Naive thymus-derived CD4-positive, alpha-beta T cell (primary cell): ENCODE data around the gene MICAL2. TPM values are rescaled to one million over a fixed set of nuclear protein-coding genes. Genes with fewer than 3 reads are reported as not detected.

ENCODE experiments used
- ATAC-seq: fragments of 150-1000 bp; cut with Tn5 transposase; 2 replicates; pipeline ENCODE4 v1.10.0; 2021; ENCODE audit warnings: mild to moderate bottlenecking, moderate library complexity
- CTCF ChIA-PET: fragments of 350-600 bp; sonication (Branson Sonifier 250); formaldehyde crosslinking; loops from one replicate; lab custom pipeline; 2021; ENCODE audit warnings: antibody characterized with exemption; lab: Charles Lee
- POLR2A ChIA-PET: fragments of 350-600 bp; sonication (Branson Sonifier 250); formaldehyde crosslinking; loops from one replicate; lab custom pipeline; 2021; ENCODE audit warnings: antibody characterized with exemption, inconsistent platforms; lab: Charles Lee
- DNase-seq, 9 donors: peaks; one replicate each; pipeline versions ENCODE4 v3.0.0 to v3.0.0-alpha.2; 2020 to 2022; ENCODE audit warnings: mixed read lengths in 1 of 9
- H3K27ac ChIP-seq: one replicate; pipeline ENCODE4 v1.7.0; 2013; ENCODE audit warnings: mild to moderate bottlenecking, low read depth, low read length, moderate library complexity
- H3K27me3 ChIP-seq, 2 donors: one replicate each; pipeline ENCODE4 v1.7.0; 2013; ENCODE audit warnings: low read length in 2 of 2, mild to moderate bottlenecking in 2 of 2, moderate library complexity in 2 of 2; ENCODE audit not compliant: control insufficient read depth in 2 of 2, insufficient read depth in 2 of 2
- H3K36me3 ChIP-seq, 3 experiments: 1 replicate in 2 of 3; 2 replicates in 1 of 3; pipeline ENCODE4 v1.7.0; 2013; ENCODE audit warnings: low read length in 3 of 3, mild to moderate bottlenecking in 3 of 3, moderate library complexity in 1 of 3; ENCODE audit not compliant: insufficient read depth in 3 of 3, control insufficient read depth in 2 of 3
- H3K4me1 ChIP-seq, 2 donors: one replicate each; pipeline ENCODE4 v1.7.0; 2013; ENCODE audit warnings: low read length in 2 of 2, mild to moderate bottlenecking in 2 of 2, moderate library complexity in 1 of 2; ENCODE audit not compliant: control insufficient read depth in 2 of 2, insufficient read depth in 2 of 2
- H3K4me3 ChIP-seq: 2 replicates; pipeline ENCODE4 v1.7.0; 2013; ENCODE audit warnings: mild to moderate bottlenecking, low read length
- H3K9me3 ChIP-seq, 3 experiments: 1 replicate in 2 of 3; 2 replicates in 1 of 3; pipeline ENCODE4 v1.7.0; 2013; ENCODE audit warnings: low read length in 3 of 3; ENCODE audit not compliant: control insufficient read depth in 2 of 3
- H3K27ac Mint-ChIP-seq, 9 donors: one replicate each; pipeline ENCODE4 v1.8.0; 2020 to 2022; ENCODE audit warnings: mixed read lengths in 9 of 9, mild to moderate bottlenecking in 8 of 9, moderate library complexity in 5 of 9, inconsistent platforms in 2 of 9
- H3K27me3 Mint-ChIP-seq, 5 donors: one replicate each; pipeline ENCODE4 v1.8.0; 2021 to 2022; ENCODE audit warnings: mixed read lengths in 5 of 5, mild to moderate bottlenecking in 1 of 5
- H3K36me3 Mint-ChIP-seq, 5 donors: one replicate each; pipeline ENCODE4 v1.8.0; 2020 to 2022; ENCODE audit warnings: mixed read lengths in 5 of 5, mild to moderate bottlenecking in 3 of 5, inconsistent platforms in 1 of 5
- H3K4me1 Mint-ChIP-seq, 7 donors: one replicate each; pipeline ENCODE4 v1.8.0; 2020 to 2022; ENCODE audit warnings: mixed read lengths in 7 of 7, mild to moderate bottlenecking in 3 of 7, inconsistent platforms in 1 of 7
- H3K4me3 Mint-ChIP-seq, 10 donors: one replicate each; pipeline ENCODE4 v1.8.0; 2020 to 2022; ENCODE audit warnings: mild to moderate bottlenecking in 10 of 10, mixed read lengths in 10 of 10, moderate library complexity in 6 of 10, inconsistent platforms in 2 of 10
- H3K9me3 Mint-ChIP-seq, 11 donors: one replicate each; pipeline ENCODE4 v1.8.0; 2020 to 2022; ENCODE audit warnings: mixed read lengths in 11 of 11, mild to moderate bottlenecking in 4 of 11, inconsistent platforms in 1 of 11, moderate library complexity in 1 of 11
- intact Hi-C, 2 donors: fragments of 100-400 bp; cut with micrococcal nuclease; formaldehyde crosslinking; loops; one replicate each; pipeline ENCODE4 v1.15.1; 2023
- polyA plus RNA-seq, 2 donors: library from polyadenylated mRNA; unstranded; fragments of 300-500 nt; fragmentation: Illumina TruSeq; gene quantifications; one replicate each; pipeline ENCODE4 v1.2.3, GENCODE V29; 2021
- total RNA-seq, 6 experiments: library from RNA in 5 of 6; stranded (reverse) in 5 of 6; gene quantifications; 1 replicate in 5 of 6; 2 replicates in 1 of 6; pipeline ENCODE4 v1.2.3 and lab custom pipeline; 2021 to 2026

The MICAL2 gene
- total and polyA plus RNA-seq, 7 experiments from 2014 or later, result 1.1 to 112 (median 7.6) TPM

GRCh38 chr11:12129227-12129626 is 18.8 kb downstream of the MICAL2 start:
- H3K27ac Mint-ChIP-seq, result no peak overlapping the region
- Histone ChIP-seq H3K4me1 (peaks cover 0 to 7% of the 10 kb centered on the region in 2 donors), H3K9me3 (no peaks in the 10 kb centered on the region), H3K36me3 (no peaks in the 10 kb centered on the region), H3K4me3 (no peak overlapping the region), H3K27me3 (no peaks in the 10 kb centered on the region), H3K27ac (no peak overlapping the region)
- DNase-seq (no peak), ATAC-seq (no peak)
- no peak overlapping the region for H3K4me3 Mint-ChIP-seq
- intact Hi-C loops, result no loop called here
- CTCF ChIA-PET, result no interaction called here
- peaks cover 0 to 13% (median 0%) of the 10 kb centered on the region in 5 donors for H3K36me3 Mint-ChIP-seq
- POLR2A ChIA-PET, result no interaction called here
- H3K9me3 Mint-ChIP-seq, result peaks cover 0 to 2% (median 0%) of the 10 kb centered on the region in 11 donors
- H3K27me3 Mint-ChIP-seq, result no peaks in the 10 kb centered on the region
- H3K4me1 Mint-ChIP-seq, result peaks cover 20 to 71% (median 25%) of the 10 kb centered on the region in 7 donors

- peaks cover 16 to 69% (median 19%) of the 10 kb centered on the region in 7 donors for H3K4me1 Mint-ChIP-seq
- intact Hi-C loops, result loop anchor here in 1 of 2 donors (10.0 kb wide), 1 partner anchor 46 kb away; no protein-coding TSS in a partner anchor
- POLR2A ChIA-PET, result no interaction called here
Measured at GRCh38 chr11:12130180-12130980, 20.0 kb downstream of the MICAL2 start.

DNA sequence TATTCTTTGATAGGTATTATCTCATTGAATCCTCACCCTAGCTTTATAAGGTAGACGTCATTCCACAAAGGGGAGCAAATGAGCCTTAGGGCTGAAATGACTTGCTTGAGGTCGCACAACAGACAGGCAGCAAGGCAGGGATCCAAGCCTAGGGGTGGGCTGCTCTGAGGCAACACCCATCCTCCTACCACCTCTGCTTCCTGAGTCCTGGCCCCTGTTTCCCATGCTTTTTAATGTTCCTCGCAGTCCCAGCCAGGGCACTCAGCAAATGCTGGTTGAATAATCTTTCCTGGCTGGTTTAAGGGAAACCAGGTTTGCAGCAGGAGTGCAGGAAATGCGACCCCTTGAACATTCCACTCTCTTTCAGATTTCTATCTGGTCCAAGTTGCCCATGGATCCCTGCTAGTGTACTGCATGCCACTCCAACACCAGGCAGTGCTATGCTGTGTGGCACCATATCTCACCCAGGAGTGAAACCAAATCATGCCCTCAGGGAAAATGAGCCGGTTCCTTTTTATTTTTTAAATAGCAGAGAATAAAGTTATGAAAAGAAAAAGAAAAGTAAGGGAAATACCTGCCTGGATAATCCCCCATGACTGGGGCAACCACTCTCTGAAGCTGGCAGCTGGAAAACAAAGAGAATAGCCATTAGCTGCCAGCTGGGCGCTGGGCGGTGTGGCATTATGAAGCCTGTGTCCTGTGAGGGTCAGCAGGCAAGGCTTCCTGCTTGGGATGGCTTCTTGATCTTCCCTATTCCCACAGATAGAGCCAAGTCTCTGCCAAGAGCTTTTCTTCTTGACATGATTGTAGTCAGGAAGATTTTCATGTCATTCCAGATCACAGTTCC is 21.8 kb downstream of the MICAL2 start:
- H3K27ac Mint-ChIP-seq, result peak overlapping the region in 2 of 9 donors; percentile 2 to 29
- ATAC-seq, result no peak
- H3K4me1 ChIP-seq, result peaks cover 0 to 11% of the 10 kb centered on the region in 2 donors
- ChIA-PET POLR2A (no interaction called here), CTCF (interaction anchor here (2.8 kb wide), 1 partner anchor 10 kb away, joined by 8 read pairs; no protein-coding TSS in a partner anchor)
- H3K4me3 ChIP-seq, result no peak overlapping the region
- H3K27ac ChIP-seq, result no peak overlapping the region
- no peaks in the 10 kb centered on the region for H3K36me3 ChIP-seq
- intact Hi-C loops, result loop anchor here (2.0 to 10.0 kb wide), 3 partner anchors 21 to 47 kb away; partner anchors contain the start of gene MICAL2 (in 1 of the 2)
- H3K9me3 ChIP-seq, result no peaks in the 10 kb centered on the region
- no peak overlapping the region for H3K4me3 Mint-ChIP-seq
- H3K27me3 Mint-ChIP-seq, result no peaks in the 10 kb centered on the region
- peaks cover 0 to 2% (median 0%) of the 10 kb centered on the region in 11 donors for H3K9me3 Mint-ChIP-seq
- H3K4me1 Mint-ChIP-seq, result peaks cover 16 to 55% (median 20%) of the 10 kb centered on the region in 7 donors
- no peaks in the 10 kb centered on the region for H3K27me3 ChIP-seq
- peaks cover 0 to 11% (median 0%) of the 10 kb centered on the region in 5 donors for H3K36me3 Mint-ChIP-seq
- DNase-seq, result no peak

More at GRCh38 chr11:12130180-12130980, 20.0 kb downstream of the MICAL2 start:
- Histone ChIP-seq H3K36me3 (no peaks in the 10 kb centered on the region), H3K4me1 (peaks cover 0 to 11% of the 10 kb centered on the region in 2 donors), H3K9me3 (no peaks in the 10 kb centered on the region), H3K27ac (no peak overlapping the region), H3K27me3 (no peaks in the 10 kb centered on the region), H3K4me3 (no peak overlapping the region)
- Mint-ChIP-seq H3K9me3 (peaks cover 0 to 2% (median 0%) of the 10 kb centered on the region in 11 donors), H3K36me3 (peaks cover 0 to 14% (median 0%) of the 10 kb centered on the region in 5 donors), H3K4me3 (no peak overlapping the region), H3K27me3 (no peaks in the 10 kb centered on the region), H3K27ac (peak overlapping the region in 3 of 9 donors; percentile 7 to 56 (median 51))
- CTCF ChIA-PET, result no interaction called here
- no peak for DNase-seq
- ATAC-seq, result no peak

DNA sequence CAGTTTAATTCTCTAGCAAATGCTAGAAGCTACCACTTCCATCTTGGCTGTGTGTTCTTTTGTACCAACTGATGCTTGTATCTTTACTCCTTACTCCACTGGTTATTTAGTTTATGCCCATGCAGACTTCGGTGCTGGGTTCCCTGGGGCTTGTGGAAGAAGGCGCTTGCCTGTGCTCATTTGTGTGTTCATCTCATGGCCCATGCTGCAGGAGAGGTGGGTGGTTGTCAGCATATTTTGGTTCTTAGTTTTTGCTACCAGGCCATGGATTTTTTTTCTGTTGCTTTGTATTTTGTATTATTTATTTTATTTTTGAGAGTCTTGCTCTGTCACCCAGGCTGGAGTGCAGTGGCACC is 22.4 kb downstream of the MICAL2 start:
- peaks cover 0 to 11% (median 0%) of the 10 kb centered on the region in 5 donors for H3K36me3 Mint-ChIP-seq
- peaks cover 16 to 56% (median 25%) of the 10 kb centered on the region in 7 donors for H3K4me1 Mint-ChIP-seq
- no peaks in the 10 kb centered on the region for H3K27me3 Mint-ChIP-seq
- POLR2A ChIA-PET, result no interaction called here
- Histone ChIP-seq H3K27me3 (no peaks in the 10 kb centered on the region), H3K36me3 (no peaks in the 10 kb centered on the region), H3K4me1 (peaks cover 0 to 11% of the 10 kb centered on the region in 2 donors), H3K4me3 (no peak overlapping the region), H3K27ac (no peak overlapping the region), H3K9me3 (no peaks in the 10 kb centered on the region)
- DNase-seq, result no peak
- H3K9me3 Mint-ChIP-seq, result peaks cover 0 to 2% (median 0%) of the 10 kb centered on the region in 11 donors
- intact Hi-C loops, result loop anchor here (1.0 to 10.0 kb wide), 4 partner anchors 22 to 104 kb away; partner anchors contain the start of gene MICAL2 (in 1 of the 2)
- no peak for ATAC-seq
- peak overlapping the region in 4 of 9 donors; percentile 2 to 62 (median 42) for H3K27ac Mint-ChIP-seq
- CTCF ChIA-PET, result interaction anchor here (2.8 kb wide), 1 partner anchor 10 kb away, joined by 8 read pairs; no protein-coding TSS in a partner anchor
- H3K4me3 Mint-ChIP-seq, result no peak overlapping the region

DNA sequence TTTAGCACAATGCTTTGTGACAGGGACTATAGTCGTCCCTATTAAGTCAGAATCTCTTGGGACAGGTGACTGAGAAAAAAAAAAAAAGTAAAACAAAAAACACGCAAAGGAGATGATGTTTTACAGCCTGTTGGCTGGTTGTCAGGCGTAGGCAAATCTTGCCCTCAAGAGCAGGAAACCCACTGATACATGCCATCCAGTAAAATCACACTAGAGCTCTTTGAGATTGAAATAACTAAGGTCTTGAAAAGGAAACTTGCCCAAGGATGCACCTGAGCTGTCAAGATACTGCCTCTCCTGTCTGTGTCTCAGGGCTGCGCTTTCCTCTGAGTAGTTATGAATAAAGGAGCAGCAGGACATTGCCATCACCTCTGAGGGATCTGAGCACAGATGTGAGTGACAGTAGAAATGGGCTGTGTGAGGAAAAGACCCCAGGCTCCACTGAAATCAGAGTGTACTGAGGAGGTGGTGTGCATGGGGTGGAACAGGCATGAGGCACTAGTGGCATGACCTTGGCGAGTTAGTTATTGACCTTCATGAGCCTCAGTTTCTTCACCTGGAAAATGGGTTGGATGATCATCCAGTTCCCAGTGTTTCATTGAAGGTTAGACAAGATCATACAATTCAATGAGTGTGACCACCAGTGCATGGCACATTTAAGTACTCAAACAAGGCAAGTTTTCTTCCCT is 23.3 kb downstream of the MICAL2 start:
- H3K4me3 Mint-ChIP-seq, result peak overlapping the region in 9 of 10 donors; percentile 39 to 79 (median 60)
- H3K27me3 Mint-ChIP-seq, result no peaks in the 10 kb centered on the region
- ATAC-seq, result peak; percentile 76
- Histone ChIP-seq H3K27me3 (no peaks in the 10 kb centered on the region), H3K36me3 (no peaks in the 10 kb centered on the region), H3K4me1 (peaks cover 0 to 11% of the 10 kb centered on the region in 2 donors), H3K9me3 (no peaks in the 10 kb centered on the region), H3K4me3 (no peak overlapping the region), H3K27ac (no peak overlapping the region)
- peaks cover 16 to 53% (median 29%) of the 10 kb centered on the region in 7 donors for H3K4me1 Mint-ChIP-seq
- ChIA-PET CTCF (interaction anchor here (0.6 to 2.8 kb wide), 5 partner anchors 9 to 457 kb away, joined by 3 to 8 read pairs (median 4); no protein-coding TSS in a partner anchor), POLR2A (interaction anchor here (1.3 kb wide), 1 partner anchor 44 kb away, joined by 4 read pairs; no protein-coding TSS in a partner anchor)
- intact Hi-C loops, result loop anchor here (1.0 to 10.0 kb wide), 4 partner anchors 23 to 103 kb away; partner anchors contain the start of gene MICAL2 (in 2 of the 2)
- H3K36me3 Mint-ChIP-seq, result peaks cover 0 to 11% (median 0%) of the 10 kb centered on the region in 5 donors
- DNase-seq, result peak in 7 of 9 donors; percentile 36 to 67 (median 53)
- H3K9me3 Mint-ChIP-seq, result peaks cover 0 to 2% (median 0%) of the 10 kb centered on the region in 11 donors
- peak overlapping the region; percentile 56 to 86 (median 70) for H3K27ac Mint-ChIP-seq
